Activated CD8-positive, alpha-beta memory T cell treated with anti-CD3 and anti-CD28 coated beads for 1 hour (primary cell): ENCODE measurements around the gene GALNT2.

ENCODE experiments used
- DNase-seq, 2 donors: peaks; one replicate each; pipeline ENCODE4 v3.0.0-alpha.2; 2020; ENCODE audit warnings: low read depth in 1 of 2; ENCODE audit errors: extremely low read depth in 1 of 2

The GALNT2 gene

DNA sequence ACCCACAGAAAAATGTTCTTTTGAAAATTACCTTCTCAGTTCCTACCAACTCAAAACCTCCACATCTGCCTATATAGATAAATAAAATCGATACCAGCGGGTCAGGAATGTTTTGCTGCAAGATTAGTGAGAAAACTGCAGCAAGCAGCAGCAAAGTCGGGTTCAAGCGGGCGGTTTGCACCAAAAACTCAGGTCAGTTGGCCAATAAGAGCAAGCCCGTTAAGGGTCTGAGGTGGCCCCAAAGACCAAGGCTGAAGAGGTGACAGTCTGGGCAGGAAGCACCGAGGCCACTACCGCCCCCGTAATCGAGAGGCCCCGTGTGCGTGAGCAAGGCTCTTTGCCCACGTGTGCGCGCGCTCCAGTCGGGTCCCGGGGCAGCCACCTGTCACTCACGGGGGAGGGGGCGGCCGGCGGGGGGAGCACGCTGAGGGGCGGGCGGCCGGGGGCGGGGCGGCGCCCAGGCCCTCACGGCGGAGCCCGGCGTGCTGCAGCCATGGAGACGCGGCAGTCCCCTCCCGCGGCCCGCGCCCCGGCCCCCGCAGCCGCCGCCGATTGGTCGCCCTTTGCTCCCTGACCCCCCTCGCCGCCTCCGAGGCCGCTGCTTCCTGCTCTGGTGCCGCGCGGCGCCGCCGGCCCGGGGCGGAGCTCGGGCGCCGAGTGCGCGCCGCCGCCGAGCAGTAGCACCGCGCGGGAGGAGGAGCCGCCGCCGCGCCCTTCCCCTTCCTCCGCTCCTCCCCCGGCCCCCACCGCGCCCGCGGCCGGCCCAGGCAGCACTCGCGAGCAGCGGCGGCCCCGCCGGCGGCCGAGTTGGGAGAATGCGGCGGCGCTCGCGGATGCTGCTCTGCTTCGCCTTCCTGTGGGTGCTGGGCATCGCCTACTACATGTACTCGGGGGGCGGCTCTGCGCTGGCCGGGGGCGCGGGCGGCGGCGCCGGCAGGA is at the start of gene GALNT2:
TSS of gene GALNT2 (plus strand) at position 773 of the 939 bp plus-strand sequence. CDS start at position 816, 43 bp downstream.
- peak; percentile 59 to 81 for DNase-seq

DNA sequence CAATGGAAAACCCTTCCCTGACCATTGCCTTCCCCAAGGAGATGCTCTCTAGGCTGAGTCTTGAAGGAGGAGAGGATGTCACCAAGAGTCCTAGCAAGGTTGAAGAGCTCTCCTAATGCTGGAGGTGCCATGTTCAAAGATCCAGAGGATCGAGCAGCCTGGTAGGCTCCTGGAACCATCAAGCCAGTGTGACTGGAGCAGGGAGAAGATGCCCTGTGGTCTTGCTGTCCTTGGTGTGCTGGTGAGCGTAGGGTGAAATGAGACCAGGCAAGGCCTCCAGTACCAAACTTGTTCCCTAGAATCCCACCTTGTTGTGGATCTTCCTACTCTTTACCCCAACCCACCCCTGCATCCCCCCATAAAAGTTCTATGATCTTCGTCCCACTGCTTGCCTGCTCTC is 46.6 kb upstream of the GALNT2 start:
- DNase-seq = no peak

GRCh38 chr1:230022666-230023380 is 44.2 kb upstream of the GALNT2 start:
- no peak for DNase-seq

DNA sequence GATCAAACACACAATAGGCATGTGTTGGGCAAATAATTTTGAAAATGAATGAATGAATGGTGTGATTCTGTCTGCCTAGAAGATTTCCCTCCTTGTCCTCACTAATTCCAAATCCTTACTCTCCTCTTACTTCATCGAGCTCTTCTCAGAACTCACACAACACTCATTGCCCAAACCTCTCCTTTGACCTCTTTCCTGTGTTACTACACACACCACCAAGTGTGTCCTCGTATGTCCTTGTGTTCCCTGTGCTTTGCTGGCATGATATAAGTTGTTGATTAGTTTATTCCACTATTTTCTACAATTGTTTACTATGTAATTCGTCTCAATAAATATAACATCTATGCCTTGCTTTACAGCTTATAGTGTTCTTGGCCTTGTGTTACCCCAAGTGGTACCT is 41.4 kb upstream of the GALNT2 start:
- no peak for DNase-seq

DNA sequence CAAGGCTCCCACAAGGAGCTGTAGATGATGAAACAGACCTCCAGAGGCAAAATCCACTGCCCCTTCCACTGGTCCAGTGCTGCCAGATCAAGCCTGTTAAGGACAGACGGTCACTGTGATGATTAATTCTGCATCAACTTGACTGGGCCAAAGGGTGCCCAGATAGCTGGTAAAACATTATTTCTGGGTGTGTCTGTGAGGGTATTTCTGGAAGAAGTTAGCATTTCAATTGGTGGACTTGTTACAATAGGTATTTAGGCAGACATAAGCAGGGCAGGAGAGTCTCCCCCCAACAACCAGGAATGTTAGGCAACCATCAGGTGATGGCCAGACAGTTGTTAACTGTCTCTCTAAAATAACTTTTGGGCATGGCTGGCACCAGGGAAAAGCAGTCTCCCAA is 40.9 kb upstream of the GALNT2 start:
- no peak for DNase-seq

DNA sequence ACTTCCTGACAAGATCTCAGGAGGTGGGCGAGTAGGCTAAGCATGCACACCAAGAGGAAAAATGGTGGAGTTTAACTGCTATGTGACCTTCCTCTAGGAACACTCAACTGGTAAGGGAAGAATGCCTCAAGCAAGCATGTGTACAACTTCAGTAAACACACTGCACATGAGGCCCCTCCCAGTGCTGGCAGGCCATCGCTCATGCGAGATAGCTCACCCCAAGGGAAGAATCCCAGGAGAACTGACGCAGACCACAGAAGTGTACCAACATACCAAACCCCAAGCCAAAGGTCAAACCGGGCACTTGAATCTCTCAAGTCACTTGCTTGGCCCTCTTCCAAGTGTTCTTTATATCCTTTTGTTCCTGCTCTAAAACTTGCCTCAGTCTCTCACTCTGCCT is 40.5 kb upstream of the GALNT2 start:
- no peak for DNase-seq

- no peak for DNase-seq
Observed at GRCh38 chr1:230028602-230029223, 38.3 kb upstream of the GALNT2 start.

- DNase-seq = no peak
Observed at GRCh38 chr1:230029244-230029941, 37.6 kb upstream of the GALNT2 start.

DNA sequence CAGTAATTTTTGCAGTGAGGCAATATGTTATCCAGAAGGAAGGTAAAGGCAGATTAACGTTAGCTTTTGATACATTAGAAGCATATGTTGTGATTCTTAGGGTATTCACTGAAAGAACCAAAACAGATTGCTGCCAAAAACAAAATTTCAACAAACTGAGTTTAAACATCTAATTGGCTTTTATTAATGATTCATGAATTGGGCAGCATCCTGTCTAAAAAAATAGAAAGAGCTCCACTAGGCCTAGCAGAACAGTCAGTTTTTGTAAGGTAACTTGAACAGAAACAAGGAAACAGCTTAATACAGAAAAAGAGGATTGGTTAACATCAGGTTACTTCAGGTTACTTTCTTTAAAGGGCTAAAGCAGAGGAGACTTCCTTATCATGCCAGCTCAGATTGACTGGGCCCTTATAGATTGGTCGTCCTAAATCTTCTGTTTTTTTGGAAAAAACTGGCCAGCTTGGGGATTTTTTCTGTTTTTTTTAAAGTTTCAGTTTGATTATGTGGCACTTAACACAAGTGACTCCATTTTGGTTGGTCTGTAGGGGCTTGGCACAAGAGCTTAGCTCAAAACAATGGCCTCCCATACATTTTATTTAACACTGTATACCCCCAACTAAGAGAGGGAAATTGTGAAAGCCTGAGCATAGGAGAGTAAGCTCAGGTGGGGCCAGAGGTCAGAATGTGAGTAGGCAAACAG is 36.8 kb upstream of the GALNT2 start:
- DNase-seq = no peak

DNA sequence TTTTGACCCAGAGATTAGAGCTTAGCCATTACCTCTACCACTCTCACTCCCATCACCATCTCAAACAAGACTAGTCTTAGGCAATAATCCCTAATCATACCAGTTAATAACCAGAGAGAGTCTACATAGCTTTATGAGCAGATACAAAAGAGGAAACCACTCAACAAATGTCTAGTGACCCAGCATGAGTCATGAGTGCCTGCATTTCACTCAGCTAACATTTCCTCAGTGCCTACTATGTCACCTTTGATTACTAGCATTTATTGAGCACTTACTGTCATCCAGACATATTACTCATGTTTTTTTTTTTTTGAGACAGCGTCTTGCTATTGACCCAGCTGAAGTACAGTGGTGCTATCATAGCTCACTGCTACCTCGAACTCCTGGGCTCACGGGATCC is 35.9 kb upstream of the GALNT2 start:
- no peak for DNase-seq

DNA sequence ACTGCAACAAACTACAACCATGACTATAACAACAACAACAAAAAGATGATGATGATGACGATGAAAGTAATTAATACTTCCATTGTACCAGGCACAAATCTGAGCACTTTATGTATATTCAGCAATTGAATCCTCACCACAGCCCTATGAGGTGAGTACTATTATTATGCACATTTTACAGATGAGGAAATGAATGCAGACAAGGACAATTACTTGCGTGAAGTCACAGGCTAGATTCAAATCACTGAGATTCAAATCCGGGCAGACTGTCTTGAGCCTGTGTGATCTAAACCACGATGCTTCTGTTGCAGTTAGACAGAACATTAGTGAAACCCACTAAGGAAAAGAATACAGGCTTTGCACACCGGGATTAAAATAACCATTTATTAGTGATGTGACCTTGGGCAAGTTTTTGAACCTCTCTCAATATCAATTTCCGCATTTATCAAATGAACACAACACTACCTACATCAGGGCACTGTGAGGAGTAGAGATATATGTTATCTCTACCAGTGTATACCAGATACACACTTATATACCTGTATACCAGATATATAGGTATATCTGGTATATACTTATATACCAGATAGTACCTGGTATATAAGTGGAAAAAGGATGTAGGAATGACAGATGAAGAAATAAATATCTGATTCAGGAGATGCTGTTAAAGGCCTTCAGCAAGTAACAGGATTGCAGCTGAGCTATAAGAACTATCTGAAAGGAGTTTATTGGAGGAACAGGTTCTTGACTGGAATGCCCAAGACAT is 34.3 kb upstream of the GALNT2 start:
- DNase-seq = no peak

DNA sequence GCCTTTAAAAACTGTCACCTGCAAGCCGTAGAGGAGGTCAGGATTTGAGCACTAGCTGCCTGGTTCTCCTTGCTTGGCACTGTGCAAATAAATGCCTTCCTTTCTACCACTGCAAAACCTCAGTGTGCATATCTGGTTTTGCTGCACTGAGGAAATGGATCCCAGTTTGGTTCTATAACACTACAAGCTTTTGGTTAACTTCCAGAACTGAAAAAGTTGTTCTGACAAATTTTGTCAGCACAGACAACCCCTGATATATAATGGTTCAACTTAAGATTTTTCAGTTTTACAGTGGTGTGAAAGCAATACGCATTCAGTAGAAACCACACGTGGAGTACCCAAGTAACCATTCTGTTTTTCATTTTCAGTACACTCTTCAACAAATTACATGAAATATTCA is 29.8 kb upstream of the GALNT2 start:
- no peak for DNase-seq

DNA sequence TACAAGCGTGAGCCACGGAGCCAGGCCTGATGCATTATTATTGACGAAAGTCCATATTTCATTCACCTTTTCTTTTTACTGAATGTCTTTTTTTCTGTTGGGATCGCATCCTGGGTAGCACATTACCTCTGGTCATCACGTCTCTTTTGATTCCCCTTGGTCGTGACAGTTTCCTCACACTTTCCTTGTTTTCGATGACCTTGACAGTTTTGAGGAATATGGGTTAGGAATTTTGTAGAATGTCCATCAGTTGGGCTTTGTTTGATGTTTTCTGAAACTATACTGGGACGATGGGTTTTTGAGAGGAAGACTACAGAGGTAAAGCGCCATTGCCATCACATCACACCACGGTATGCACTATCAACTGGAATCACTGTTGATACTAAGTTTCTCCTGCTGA is 26.6 kb upstream of the GALNT2 start:
- no peak for DNase-seq

DNA sequence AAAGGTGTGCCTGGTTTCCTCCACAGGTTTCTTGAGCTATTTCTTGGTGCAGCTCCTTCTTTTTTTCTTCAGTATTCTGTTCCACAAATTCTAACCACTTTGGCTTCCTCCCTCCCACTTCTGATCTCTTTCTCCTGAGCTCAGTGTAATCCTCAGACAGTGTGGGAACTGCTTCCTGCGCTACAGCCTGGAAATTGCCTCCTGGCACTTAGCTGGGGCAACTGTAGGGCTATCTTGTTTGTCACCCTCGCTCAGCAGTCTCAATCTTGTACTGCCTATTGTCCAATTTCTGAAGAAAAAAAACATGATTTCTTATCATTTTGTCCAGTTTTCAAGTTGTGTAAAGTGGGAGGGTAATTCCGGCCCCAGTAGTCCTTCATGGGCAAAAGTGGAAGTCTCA is 24.0 kb upstream of the GALNT2 start:
- no peak for DNase-seq

- no peak for DNase-seq
Observed at GRCh38 chr1:230044729-230045128, 22.3 kb upstream of the GALNT2 start.

DNA sequence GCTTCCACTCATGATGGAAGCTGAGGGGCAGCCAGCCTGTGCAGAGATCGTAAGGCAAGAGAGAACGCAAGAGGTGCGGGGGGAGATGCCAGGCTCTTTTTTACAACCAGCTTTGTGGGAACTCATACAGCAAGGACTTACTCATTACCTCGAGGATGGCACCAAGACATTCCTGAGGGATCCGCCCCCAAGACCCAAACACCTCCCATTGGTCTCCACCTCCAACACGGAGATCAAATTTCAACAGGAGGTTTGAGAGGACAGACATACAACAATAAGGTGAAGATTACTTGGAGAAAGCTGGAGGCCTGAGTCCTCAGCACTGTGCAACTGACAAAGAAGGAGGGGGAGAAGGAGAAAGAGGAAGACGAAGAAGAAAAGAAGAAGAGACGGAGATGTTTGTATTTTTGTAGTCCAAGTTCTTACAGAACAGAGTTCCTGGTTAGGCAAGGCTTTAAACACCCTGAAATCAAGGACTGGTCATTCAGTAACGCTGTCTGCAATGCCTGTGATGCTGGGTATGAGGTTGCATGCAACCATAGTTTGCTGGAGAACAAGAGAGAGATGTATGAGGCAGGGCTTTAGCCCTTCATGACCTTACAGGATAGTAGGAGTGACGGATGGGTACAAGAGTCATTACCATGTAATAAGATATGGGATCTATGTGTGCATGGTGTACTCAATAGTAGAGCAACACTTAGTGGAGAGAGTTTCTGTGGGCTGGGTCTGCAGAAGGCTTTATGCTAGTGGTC is 19.7 kb upstream of the GALNT2 start:
- DNase-seq = no peak

GRCh38 chr1:230048322-230048721 is 18.7 kb upstream of the GALNT2 start:
- no peak for DNase-seq

- DNase-seq = no peak
Observed at GRCh38 chr1:230048922-230049321, 18.1 kb upstream of the GALNT2 start.

GRCh38 chr1:230049731-230050130 is 17.3 kb upstream of the GALNT2 start:
- no peak for DNase-seq
